GM19025 (cell line): ENCODE data around the gene SLC9A9.

ENCODE experiments used
- ATAC-seq: cut with Tn5 transposase; IDR thresholded peaks from one replicate; pipeline ENCODE4 v1.9.1; 2021; ENCODE audit warnings: mild to moderate bottlenecking, low read depth, moderate library complexity; ENCODE audit not compliant: unreplicated experiment

SLC9A9 gene

DNA sequence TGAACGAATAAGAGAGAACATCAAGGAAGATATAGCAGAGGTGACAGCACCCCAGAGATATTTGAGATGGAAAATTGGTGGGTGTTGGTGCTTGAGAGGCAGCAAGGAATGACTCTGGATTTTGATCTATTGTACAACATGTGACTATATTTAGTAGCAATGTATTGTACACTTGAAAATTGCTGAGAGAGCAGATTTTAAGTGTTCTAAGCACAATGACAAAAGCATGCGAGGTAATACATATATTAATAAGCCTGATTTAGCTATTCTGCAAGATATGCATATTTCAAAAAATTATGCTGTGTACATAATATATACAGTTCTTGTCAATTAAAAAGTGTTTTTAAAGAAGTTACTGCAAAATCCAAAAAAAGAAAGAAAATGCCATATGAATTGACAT, 194.3 kb downstream of the SLC9A9 start:
- ATAC-seq: no peak

DNA sequence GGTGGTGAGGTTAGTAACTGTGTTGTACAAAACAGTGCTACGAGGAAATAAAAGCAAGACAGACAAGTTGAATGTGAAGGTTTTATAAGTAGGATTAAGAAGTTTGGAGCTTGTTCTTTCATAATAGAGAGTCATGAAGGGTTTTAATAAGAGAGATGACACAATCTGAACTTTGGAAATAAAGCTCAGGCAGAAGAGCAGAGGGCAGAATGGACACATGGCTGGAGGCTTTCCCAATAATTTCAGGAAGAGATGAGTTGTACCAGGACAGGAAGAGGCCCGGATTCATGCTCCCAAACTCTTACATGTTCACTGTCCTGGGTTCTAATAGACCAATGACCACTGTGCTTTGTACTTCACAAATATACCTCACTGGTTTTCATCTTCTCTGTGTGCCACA, 194.8 kb downstream of the SLC9A9 start:
- no peak for ATAC-seq

GRCh38 chr3:143652118-143652517, 196.2 kb downstream of the SLC9A9 start:
- ATAC-seq: no peak

DNA sequence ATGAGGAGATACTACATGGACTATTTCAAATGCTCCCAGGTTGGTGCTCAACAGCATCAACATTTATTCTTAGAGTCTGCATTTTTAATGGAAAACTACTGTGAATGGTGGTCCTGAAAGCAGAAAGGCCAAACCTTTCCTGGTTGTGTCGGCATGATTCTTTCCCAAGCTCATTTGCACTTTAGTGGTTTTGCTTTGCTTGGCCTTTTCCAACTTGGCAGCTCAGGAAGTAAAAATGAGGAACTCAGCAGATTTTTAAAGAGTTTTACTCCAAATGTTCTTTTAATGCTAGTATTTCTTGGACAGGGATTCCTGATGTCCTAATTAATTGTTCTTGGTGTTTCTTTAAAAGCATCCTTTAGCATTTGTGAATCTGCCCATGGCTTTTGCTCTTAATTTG, 197.4 kb downstream of the SLC9A9 start:
- no peak for ATAC-seq

GRCh38 chr3:143650120-143650519, 198.1 kb downstream of the SLC9A9 start:
- ATAC-seq: no peak

- no peak for ATAC-seq
Measured at GRCh38 chr3:143648708-143649107, 199.6 kb downstream of the SLC9A9 start.

DNA sequence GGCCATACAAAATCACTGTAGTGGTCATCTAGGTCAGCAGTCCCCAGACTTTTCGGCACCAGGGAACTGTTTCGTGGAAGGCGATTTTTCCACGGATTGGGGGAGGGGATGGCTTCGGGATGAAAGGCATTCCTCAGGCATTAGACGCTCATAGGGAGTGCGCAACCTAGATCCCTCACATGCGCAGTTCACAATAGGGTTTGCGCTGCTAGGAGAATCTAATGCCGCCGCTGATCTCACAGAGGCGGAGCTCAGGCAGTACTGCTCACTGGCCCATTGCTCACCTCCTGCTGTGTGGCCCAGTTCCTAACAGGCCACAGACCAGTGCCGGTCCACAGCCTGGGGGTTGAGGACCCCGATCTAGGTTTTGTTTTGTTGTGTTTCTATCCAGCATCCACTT, 200.1 kb downstream of the SLC9A9 start:
- ATAC-seq: no peak

- ATAC-seq: no peak
Measured at GRCh38 chr3:143644370-143645089, 203.7 kb downstream of the SLC9A9 start.

DNA sequence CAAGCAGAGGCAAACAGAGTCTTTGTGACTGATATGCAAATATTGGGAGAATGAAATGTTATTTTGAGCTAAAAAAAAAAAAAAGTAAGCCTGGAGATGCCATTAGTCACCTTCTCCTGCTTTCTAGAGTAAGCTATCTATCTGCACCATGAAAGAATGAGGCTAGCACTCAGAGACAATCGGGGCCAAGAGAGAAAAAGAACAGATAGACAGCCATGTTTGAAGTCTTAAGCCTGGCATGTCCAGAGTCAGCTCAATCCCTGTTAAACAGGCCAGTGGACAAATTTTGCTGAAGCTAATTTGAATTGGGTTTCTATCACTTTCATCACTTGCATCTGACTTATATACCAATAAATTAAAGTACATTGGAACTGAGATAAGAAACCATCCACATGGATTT, 204.4 kb downstream of the SLC9A9 start:
- no peak for ATAC-seq

- no peak for ATAC-seq
Measured at GRCh38 chr3:143640774-143641173, 207.5 kb downstream of the SLC9A9 start.

DNA sequence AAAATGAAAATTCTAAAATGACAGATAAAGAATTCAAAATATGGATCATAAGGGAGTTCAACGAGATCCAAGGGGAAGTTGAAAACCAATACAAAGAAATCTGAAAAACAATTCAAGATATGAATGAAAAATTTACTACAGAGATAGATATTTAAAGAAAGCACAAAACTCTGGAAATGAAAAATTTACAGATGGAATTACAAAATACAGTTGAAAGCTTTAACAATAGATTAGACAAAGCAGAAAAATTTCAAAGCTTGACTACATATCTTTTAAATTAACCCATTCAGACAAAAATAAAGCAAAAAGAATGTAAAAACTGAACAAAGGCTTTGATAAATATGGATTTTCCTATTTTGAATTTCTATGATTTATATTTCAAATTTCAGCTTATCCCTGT, 211.1 kb downstream of the SLC9A9 start:
- ATAC-seq: no peak

DNA sequence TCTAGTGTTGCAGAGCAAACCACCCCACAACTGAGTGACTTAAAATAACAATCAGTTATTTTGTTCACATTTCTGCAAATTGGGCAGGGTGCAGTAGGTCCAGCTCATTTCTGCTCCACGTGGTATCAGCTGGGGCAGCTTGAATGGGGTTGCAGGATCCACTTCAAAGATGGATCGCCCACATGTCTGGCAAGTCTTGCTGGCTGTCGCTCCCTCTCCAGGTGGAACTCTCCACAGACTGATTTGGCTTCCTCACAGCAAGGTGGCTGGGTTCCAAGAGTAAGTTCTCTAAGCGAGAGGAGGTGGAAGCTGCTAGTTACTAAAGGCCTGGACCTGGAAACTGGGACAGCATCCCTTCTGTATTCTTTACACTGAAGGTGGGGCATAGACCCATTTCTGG, 213.3 kb downstream of the SLC9A9 start:
- ATAC-seq: no peak

- ATAC-seq: no peak
Measured at GRCh38 chr3:143634427-143634826, 213.8 kb downstream of the SLC9A9 start.

DNA sequence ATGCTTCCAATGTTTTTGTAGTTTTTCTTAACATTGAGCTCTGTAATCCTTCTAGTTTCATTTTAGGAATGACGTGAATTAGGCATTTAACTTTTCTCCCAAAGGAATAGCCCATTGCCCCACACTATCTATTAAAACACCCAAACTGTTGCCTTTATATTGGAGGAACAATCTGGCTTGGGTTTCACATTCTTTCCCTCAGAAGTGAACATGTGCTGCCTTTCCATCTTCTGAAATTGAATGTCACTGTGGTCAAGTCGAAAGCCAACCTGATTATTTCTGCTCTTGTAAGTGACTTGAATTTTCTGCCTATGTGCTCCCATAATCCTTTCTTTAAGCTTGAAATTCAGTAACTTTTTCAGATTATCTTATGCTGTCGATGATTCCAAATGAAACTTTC, 214.5 kb downstream of the SLC9A9 start:
- ATAC-seq: no peak

DNA sequence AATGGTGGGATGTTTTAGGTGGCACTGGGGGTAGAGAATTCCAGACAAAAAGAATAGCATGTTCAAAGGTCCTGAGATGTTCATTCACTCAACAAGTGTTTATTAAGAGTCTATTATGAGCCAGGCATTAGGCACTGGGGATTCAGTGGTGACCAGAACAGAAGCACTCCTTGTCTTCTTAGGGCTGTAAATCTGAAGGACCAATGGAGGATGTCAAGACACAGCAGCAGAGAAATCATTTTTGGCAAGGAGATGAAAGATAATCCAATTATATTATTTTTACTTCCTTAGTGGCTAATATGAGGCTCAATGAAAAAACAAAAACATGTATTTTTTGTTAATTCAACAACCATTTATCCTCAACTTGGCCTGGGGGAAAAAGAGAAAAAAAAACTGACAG, 218.5 kb downstream of the SLC9A9 start:
- ATAC-seq: no peak

GRCh38 chr3:143628971-143629370, 219.3 kb downstream of the SLC9A9 start:
- ATAC-seq: no peak

DNA sequence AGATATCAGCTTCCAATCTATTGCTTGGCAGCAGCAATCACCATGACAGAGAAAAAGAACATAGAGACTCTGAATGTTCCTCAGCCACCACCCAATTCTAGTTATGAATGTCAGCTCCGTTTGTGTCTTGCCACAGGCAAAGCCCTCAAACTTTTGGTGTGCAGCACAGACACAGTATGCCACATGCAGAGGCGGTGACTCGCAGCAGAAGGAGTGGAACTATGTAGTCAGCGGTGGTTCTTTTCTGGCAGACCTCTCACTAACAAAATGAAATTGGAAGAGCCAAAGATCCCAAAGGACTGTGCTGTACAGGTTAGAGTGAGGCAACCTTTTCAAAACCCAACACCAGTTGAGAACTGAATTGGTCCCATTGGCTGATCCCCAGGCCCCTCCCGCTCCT, 220.9 kb downstream of the SLC9A9 start:
- no peak for ATAC-seq

DNA sequence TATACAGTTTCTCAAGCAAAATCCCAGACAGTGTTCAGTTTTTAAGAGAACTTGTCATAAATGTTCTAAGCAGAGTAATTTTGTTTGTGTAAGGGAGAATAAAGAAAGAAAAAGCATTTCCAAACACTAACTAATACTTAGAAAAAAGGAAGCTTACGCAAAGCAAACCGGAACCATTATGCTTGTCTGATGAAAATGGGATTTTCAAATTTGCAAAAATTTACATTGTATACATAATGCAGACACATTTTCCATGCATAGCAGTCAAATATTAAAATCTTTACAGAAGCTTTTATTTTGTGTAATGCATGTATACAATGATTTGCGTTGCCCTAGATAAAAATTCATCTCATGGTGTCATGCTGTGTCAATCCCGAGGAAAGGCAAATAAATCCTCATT, 229.0 kb downstream of the SLC9A9 start:
- ATAC-seq: no peak

DNA sequence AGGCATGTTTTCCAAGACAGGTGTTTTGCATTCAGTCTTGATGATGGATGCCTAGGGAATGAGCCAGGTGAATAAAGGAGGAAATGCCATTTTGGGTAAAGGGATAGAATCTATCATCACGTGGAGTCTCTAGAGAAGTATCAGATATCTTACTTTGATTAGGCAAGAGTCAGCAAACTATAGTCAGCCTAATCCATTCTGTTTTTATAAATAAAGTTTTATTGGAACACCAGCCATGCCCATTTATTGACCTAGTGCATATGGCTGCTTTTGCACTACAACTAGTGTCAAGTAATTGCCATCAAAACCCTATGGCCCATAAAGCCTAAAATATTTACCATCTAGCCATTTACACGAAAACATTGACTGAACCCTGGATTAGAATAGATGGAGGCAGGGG, 231.2 kb downstream of the SLC9A9 start:
- ATAC-seq: no peak

GRCh38 chr3:143613226-143613625, 235.0 kb downstream of the SLC9A9 start:
- ATAC-seq: no peak

GRCh38 chr3:143612541-143612940, 235.7 kb downstream of the SLC9A9 start:
- no peak for ATAC-seq

DNA sequence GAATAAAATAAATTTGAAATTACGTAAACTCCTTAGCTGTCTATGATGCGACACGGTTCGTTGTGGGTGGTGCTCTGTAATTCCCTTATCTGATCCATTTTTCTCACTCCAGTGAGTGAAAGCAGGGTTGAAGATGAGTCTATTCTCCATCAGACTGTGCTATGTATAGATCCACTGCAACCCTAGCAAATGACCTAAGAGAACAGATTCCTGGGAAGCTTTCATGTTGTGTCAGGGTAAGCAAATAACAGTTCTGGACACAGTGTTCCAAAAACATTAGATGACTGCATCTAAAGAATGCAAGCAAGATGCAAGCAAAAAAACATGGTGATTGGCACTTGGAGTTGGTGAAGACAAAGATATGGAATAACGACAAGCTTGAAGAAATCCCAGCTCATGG, 239.3 kb downstream of the SLC9A9 start:
- no peak for ATAC-seq
